Right ventricle myocardium inferior (tissue), 1 donor: ENCODE measurements around the gene EIF4E1B. TPM values are rescaled to one million over a fixed set of nuclear protein-coding genes. Genes with fewer than 3 reads are reported as not detected.

Experiments
- ATAC-seq: fragments of 200-7000 bp; cut with Tn5 transposase; one replicate; pipeline ENCODE4 v1.9.1; 2020; ENCODE audit warnings: mild to moderate bottlenecking, moderate library complexity
- DNase-seq: peaks from one replicate; pipeline ENCODE4 v3.0.0; 2021; ENCODE audit errors: missing footprints
- intact Hi-C: fragments of 100-400 bp; cut with DNase I; formaldehyde crosslinking; loops from one replicate; pipeline ENCODE4 v1.11.0; 2022
- total RNA-seq: library from RNA; stranded (reverse); fragmentation: NEBNext Ultra II Directional; extraction: Animal tissue kit (Norgen Biotek cat#: 25700); gene quantifications from one replicate; pipeline ENCODE4 v1.2.1, GENCODE V29; 2021
- donor health status: DM: no; HTN: yes; CAD: no; lungs with severe emphysema.

The EIF4E1B gene
- total RNA-seq, 1 donor from 2014 or later: not detected

GRCh38 chr5:176624142-176624541 lies 6.3 kb upstream of the EIF4E1B start:
- ATAC-seq (no peak), DNase-seq (peak; percentile 22)
- intact Hi-C loops: no loop called here

DNA sequence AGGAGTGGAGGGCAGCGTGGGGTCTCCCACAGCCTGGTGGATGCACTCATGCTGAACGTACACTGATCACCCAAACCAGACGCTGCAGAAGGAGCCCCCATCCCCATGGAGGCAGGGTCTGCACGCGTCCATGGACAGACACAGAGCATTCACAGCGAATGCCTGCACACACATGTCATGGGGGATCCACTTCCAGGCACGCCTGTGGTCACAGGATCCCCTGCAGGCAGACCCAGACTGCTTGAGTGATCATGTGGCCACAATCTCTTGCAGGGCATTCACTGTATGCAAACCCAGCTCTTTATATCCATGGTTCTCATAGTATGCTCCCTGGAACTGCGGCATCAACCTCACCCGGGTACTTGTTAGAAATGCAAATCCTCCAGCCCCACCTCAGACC lies 5.5 kb upstream of the EIF4E1B start:
- DNase-seq (peak; percentile 14), ATAC-seq (no peak)

DNA sequence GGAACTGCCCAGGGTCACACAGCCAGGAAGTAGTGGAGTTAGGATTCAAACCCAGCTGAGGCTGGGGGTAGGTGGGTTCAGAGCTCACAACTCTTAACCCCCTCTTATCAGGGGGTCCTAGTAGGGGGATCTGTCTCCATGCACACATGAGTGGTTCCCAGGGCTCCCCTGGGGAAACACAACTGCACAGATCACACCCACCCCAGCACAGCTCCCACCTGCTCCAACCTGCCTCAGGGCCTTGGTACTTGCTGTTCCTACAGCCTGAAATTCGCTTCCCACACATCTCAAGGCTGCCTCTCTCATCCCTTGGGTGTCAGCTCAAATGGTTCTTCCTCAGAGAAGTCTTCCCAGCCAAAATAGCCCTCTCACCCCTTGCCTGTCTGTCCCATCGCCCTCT lies 5.0 kb upstream of the EIF4E1B start:
- DNase-seq (peak; percentile 26), ATAC-seq (no peak)
- intact Hi-C loops: no loop called here

More for the DNA sequence above, 5.5 kb upstream of the EIF4E1B start:
- intact Hi-C loops: no loop called here

DNA sequence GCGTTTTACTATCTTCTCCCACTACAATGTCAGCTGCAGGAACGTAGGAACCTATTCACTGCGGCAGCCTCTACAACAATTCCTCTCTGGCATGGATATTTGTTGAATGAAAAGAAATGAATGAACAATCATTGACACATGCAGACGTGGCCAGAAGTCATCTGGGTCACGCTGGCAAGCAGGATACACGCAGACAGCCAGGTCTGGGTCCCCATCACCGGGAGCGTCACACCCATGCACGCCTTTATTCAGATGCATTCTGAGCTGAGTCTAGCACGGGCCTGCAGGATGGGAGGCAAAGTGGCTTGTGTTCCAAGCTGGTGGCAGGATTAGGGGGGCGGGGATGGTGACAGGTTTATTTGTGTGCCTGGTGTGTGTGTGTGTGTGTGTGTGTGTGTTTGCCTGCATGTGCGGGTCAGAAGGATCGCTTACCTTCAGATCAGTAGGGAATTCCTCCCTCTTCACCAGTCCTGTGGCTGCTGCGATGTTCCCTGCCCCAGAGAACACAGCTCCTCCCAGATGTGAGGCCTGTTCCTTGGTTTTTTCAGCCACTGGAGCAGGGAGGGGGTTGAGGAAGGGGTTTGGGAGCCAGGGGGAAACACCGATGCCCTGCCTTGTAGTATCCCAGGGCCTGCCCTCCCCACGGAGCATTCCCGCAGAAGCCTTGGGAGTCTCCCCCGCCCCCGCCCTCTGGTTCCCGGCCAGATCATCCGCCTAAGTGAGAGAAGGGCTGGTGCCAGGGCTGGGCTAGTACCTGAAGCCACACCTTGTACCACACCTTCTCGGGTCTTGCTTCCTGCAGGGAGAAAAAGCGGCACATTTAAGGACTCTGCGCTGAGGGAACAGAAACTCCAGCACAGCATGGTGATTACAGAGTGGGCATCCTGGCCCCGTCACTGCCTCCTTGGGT lies 4.3 kb upstream of the EIF4E1B start:
- no peak for ATAC-seq
- intact Hi-C loops: no loop called here
- DNase-seq: peak; percentile 40

- intact Hi-C loops: no loop called here
- DNase-seq (no peak), ATAC-seq (no peak)
Observed at GRCh38 chr5:176626876-176627236, 3.6 kb upstream of the EIF4E1B start.

DNA sequence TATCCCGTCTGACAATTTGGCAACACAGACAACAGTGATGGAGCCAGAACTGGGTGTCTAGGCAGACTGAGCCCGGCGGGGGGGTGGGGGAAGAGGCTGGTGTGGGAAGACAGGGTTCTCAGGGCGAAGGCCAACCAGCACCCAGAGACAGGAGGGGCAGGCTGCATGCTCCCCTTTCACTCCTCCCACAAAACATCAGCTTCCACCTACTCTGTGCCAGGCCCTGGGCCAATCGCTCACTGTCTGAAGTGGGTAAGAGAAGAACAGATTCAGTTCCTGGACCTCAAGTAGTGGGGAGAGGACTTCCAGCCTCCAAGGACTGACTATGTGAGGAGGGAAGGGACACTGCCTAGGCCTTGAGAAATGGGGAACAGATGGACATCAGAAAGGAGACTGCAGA lies 2.9 kb upstream of the EIF4E1B start:
- intact Hi-C loops: no loop called here
- DNase-seq (no peak), ATAC-seq (no peak)

DNA sequence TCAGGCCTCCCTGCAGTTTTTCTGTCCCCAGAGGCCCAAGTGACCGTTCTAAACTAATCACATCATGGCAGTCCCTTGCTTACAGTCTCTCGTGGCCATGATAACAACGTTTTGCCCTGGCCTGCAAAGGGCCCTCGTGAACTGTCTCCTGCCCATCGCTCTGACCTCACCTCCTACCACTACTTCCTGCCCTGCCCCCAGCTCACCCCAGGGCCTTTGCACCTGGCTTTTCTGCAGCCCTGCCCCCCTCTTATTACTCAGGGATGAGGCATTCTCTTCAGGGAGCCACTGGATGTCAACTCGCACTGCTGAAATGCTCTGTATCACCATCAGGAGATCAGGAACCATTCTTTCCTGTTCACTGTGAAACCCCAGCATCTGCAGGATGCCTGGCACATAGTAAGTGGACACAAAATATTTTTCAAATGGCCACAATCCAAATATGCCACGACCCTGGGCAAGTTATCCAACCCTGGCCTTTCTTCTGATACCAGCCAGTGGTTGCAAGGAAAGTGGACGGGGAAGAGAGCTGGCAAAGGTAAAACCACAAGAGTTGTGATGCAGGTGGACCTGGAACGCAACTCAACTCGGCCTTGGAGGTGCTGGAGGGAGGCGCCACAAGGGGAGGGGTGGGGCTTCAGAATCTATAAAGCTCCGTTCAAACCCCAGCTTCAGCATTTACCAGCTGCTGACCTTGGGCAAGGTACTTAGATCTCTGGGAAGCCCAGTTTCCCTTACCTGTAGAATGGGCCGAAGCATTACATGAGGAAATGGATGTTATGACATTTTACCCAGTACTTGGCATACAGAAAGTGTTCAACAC lies 1.9 kb upstream of the EIF4E1B start:
- intact Hi-C loops: no loop called here
- DNase-seq: no peak

GRCh38 chr5:176629317-176629852 lies 1.1 kb upstream of the EIF4E1B start:
- no peak for ATAC-seq
- DNase-seq: no peak
- intact Hi-C loops: no loop called here

More for the DNA sequence above, 1.9 kb upstream of the EIF4E1B start:
- no peak for ATAC-seq

DNA sequence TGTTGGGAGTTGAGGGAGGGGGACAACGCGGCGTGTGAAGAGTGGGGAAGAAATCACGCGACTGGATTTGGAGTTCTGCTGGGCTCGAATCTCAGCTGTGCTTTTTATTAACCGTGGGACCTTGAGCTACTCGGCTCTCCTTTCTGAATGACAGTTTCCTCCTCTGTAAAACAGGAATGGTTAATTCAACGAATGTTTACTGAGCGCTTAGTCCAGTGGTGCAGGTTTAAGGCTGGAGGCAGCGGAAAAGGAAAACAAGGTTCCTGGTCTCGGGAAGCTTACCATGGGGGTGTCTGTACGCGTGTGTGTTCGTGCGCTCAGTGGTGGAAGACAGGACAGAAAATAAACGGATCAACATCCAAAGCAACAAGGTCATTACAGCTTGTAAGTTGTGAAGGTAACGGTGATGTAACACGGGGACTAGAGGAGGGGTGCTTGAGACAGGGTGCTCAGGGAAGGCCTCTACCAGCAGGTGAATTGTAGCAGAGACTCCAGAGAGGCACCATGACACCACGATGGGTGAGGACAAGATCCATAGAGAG lies 277 bp downstream of the EIF4E1B start:
- no peak for ATAC-seq
- intact Hi-C loops: no loop called here

DNA sequence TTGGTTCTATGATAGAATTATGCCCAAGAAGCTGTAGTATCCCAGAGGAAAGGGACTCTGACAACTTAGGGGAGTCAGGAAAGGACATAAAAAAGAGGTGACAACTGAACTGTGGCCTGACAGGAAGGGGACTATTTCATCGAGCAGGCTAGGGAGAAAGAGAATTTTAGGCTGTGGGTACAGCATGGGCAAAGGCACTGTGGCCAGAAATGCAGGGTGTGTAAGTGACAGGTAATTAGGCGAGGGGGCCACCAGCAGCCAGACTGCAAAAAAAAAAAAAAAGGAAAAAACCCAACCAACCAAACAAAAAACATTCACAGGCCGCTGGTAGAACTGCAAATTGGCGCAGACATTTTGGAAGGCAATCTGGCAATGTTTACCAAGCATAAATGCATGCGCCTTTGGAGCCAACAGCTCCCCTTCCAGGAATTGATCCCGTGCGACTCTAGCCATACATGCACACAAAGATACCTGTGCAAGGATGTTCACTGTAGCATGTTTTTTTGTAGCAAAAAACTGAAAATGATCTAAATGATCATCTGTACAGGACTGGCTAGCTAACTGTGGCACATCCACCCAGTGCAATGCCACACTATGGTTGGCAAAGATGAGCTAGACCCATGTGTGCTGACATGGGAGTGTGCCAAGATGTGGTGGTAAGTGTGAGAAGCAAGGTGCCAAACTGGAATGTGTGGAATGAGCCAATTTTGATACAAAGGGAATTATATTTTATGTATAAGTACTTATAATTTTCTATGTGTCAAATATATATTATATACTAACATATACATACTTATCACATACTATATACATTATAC lies 1.1 kb downstream of the EIF4E1B start:
- DNase-seq: no peak
- intact Hi-C loops: no loop called here
- ATAC-seq: no peak

More for the DNA sequence above, 277 bp downstream of the EIF4E1B start:
- no peak for DNase-seq

GRCh38 chr5:176632745-176633144 lies 2.3 kb downstream of the EIF4E1B start:
- DNase-seq: peak; percentile 37
- intact Hi-C loops: no loop called here
- ATAC-seq: no peak

- ATAC-seq (no peak), DNase-seq (no peak)
- intact Hi-C loops: no loop called here
Observed at GRCh38 chr5:176633598-176633997, 3.1 kb downstream of the EIF4E1B start.

DNA sequence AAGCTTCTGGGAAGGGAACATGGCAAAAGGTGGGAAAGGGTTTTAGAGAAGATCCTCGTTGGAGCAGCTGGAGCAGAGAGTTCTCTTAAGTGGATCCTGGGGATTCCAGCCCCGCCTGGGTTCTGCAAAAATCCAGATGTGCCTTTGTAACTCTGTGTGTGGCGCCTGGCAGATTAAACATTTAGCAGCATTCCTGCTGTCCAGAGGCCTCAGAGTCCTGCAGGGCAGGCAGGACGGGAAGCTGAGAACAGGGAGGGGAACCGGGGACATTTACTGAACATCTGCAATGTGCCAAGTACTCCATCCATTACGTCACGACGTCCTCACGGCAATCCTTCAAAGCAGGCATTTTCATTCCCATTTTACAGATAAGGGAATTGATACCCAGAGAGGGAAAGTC lies 6.0 kb downstream of the EIF4E1B start:
- intact Hi-C loops: no loop called here
- DNase-seq: peak; percentile 22
- no peak for ATAC-seq

- intact Hi-C loops: no loop called here
- ATAC-seq (no peak), DNase-seq (peak; percentile 20)
Observed at GRCh38 chr5:176637556-176637955, 7.1 kb downstream of the EIF4E1B start.

GRCh38 chr5:176638437-176638836 lies 8.0 kb downstream of the EIF4E1B start:
- no peak for ATAC-seq
- DNase-seq: no peak
- intact Hi-C loops: no loop called here

- intact Hi-C loops: no loop called here
- DNase-seq: peak; percentile 37
- no peak for ATAC-seq
Observed at GRCh38 chr5:176639208-176639607, 8.7 kb downstream of the EIF4E1B start.

DNA sequence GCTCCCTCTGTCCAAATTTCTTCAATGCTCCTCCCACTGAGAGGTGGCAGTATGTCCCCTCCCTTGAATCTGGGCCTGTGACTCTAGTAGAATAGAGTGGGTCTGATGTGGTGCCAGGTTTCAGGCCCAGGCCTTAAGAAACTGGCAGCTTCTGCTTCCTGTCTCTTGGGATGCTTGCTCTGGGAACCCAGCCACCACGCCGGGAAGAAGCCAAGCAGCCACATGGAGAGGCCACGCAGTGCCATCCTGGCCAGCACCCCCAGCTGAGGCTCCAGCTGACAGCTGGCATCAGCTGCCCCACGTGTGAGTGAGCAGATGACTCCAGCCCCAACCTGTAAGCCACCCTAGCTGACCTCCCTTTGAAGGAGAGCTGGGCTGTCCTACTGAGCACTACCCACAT lies 9.5 kb downstream of the EIF4E1B start:
- intact Hi-C loops: no loop called here
- DNase-seq (no peak), ATAC-seq (peak; percentile 93)

DNA sequence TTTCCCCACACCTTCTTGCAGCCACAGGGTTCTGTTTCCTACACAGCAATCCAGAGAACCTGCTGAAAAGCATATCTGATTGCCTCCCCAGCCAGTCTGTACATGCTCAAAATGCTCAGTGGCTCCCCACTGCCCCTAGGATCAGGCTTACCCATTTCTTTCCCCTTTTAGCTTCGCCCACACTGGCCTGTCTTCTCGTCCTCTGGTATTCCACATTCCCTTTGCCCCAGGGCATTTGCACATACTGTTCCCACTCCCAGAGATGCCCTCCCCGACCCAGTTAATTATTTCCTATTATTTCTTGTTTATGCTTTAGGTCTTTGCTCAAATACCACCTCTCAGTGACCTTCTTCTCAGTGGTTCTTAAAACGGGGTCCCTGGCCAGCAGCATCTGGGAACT lies 10.1 kb downstream of the EIF4E1B start:
- ATAC-seq: no peak
- DNase-seq: no peak
- intact Hi-C loops: no loop called here
